MG63 (cell line): ENCODE results near the gene HMGCLL1. TPM values are rescaled to one million over a fixed set of nuclear protein-coding genes. Genes with fewer than 3 reads are reported as not detected.

Experiments
- DNase-seq: peaks from one replicate; pipeline ENCODE4 v3.0.0-alpha.2; 2020
- H3K27me3 ChIP-seq: fragments of 250-450 bp; sonication (Bioruptor Pico); 2 replicates; pipeline ENCODE4 v1.5.1; 2020; ENCODE audit warnings: mild to moderate bottlenecking, moderate library complexity
- H3K36me3 ChIP-seq: fragments of 250-450 bp; sonication (Bioruptor Pico); 2 replicates; pipeline ENCODE4 v1.5.1; 2020; ENCODE audit warnings: mild to moderate bottlenecking, moderate library complexity
- H3K4me3 ChIP-seq: fragments of 250-450 bp; sonication (Bioruptor Pico); 2 replicates; pipeline ENCODE4 v1.5.1; 2020; ENCODE audit warnings: mild to moderate bottlenecking, moderate library complexity
- H3K9me3 ChIP-seq: fragments of 250-450 bp; sonication (Bioruptor Pico); 2 replicates; pipeline ENCODE4 v1.5.1; 2020; ENCODE audit warnings: mild to moderate bottlenecking, moderate library complexity
- total RNA-seq: library from RNA; depleted of rRNA; stranded (reverse); fragments of >200 nt; shearing (Covaris generic); gene quantifications from 2 replicates; pipeline ENCODE4 v1.2.3, GENCODE V29; 2014; ENCODE audit warnings: low replicate concordance

HMGCLL1 gene
- total RNA-seq, 1 experiment from 2014 or later = not detected

GRCh38 chr6:55410674-55411073, 168.3 kb downstream of the HMGCLL1 start:
- no peak for DNase-seq
- no peaks in the 10 kb centered on the region for H3K36me3 ChIP-seq

DNA sequence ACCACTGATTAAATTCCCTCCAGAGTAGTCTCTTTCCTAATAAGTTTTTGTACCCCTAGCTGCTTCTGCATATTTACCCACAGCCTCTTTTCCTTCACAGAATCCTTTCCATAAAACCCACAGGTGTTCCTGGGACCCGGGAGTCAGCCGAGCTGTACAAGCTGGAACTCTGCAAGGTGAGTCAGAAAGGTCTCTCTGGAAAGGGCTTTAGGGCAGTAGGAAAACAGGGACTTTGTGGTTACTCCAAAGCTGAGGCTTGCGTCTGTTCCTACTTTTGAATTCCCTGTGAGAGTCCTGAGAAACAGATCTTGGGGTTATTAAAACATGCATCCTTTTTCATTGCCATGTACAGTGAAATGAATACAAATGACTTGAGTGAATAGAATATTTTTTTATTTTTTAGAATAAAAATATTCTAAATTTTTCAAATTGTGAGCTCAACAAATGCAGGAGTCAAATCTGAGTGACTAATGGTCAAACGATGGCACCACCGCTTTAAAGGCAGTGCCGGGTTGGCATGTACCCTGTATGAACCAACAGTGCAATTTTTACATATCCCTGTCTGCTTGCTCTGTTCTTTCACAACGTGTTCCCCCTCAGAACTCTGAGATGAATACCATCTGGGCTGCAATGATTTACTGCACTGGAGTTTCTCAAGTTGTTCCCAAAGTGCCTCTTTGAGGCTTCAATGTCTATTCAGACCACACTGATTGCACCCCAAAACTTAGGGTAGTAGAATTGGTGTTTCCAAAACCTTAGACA, 173.3 kb downstream of the HMGCLL1 start:
- no peaks in the 10 kb centered on the region for H3K9me3 ChIP-seq
- DNase-seq = no peak
- no peaks in the 10 kb centered on the region for H3K36me3 ChIP-seq
- no peaks in the 10 kb centered on the region for H3K27me3 ChIP-seq
- no peak overlapping the region for H3K4me3 ChIP-seq

More at GRCh38 chr6:55410674-55411073, 168.3 kb downstream of the HMGCLL1 start:
- H3K4me3 ChIP-seq = no peak overlapping the region
- H3K9me3 ChIP-seq = no peaks in the 10 kb centered on the region
- no peaks in the 10 kb centered on the region for H3K27me3 ChIP-seq

DNA sequence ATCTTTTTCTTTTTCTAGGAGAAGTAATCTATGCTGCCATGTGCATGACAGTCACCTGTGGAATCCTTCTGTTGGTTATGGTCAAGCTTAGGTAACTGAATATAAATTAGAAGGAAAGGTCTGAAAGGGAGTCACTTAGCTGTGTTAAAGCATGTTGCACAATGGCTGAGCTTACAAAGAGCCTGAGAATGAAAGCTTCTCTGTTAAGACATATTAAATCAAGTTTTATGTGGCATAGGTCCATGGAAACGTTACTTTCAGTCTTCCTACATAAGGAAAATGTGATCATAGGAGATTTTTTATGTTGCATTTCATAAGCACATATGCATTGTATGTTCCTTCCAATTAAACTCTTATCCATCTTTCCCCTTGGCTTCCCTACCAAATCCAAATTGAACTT, 179.6 kb downstream of the HMGCLL1 start:
- Histone ChIP-seq H3K27me3 (no peaks in the 10 kb centered on the region), H3K9me3 (no peaks in the 10 kb centered on the region), H3K36me3 (no peaks in the 10 kb centered on the region), H3K4me3 (no peak overlapping the region)
- no peak for DNase-seq

DNA sequence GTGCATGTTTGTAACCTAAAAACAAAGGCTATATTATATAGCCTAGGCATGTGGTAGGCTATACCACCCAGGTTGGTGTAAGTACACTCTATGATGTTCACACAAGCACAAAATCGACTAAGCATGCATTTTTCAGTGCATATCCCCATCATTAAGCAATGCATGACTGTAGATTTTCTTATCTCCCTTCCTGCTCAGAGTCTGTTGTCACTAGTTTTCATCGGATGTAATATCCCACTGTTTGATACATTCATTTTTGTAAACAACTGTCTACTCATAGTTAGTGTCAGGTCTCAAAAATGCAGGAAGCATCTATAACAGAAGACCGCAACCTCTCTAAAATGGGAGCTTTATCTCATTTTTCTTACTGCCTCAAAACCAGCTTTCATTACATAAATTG, 181.0 kb downstream of the HMGCLL1 start:
- H3K9me3 ChIP-seq = no peaks in the 10 kb centered on the region
- no peak for DNase-seq
- no peak overlapping the region for H3K4me3 ChIP-seq
- no peaks in the 10 kb centered on the region for H3K36me3 ChIP-seq
- H3K27me3 ChIP-seq = no peaks in the 10 kb centered on the region

DNA sequence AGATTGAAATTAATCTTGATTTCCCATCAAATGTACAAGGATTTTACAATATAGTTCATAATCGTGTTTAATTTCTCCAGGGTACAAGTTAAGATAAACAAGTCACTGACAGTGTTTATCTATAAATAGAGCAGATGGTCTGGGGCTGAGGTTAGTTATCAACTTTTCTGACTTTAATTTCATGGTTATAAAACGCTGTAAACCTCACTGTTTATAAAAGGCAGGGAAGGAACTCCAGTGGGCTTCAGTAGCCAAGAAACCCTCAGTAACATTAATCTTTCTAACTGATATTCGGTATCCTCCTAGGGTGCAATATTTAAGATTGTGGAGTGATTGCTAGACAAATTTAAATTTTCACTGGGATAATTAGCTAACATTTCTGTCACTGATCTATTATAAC, 183.1 kb downstream of the HMGCLL1 start:
- no peak for DNase-seq
- H3K9me3 ChIP-seq = no peaks in the 10 kb centered on the region
- H3K27me3 ChIP-seq = no peaks in the 10 kb centered on the region
- no peaks in the 10 kb centered on the region for H3K36me3 ChIP-seq
- no peak overlapping the region for H3K4me3 ChIP-seq

DNA sequence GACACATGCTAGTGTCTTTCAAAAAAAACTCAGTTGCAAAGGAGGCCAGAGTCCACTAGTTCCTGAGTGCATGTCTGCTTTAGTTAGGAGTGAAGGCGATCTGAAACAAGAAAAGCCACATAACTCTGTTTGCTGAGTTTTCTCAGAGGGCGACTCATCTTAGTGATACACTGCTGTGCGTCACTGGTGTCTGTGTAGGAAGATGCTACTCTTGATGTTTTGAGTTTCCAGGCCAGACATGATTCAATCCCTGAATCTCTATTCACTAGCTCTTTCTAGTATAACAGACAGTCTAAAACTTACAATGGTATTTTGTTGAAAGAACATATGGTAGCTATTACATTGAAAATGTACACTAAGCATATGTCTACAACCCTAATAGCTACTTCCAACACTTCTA, 190.8 kb downstream of the HMGCLL1 start:
- no peak for DNase-seq
- Histone ChIP-seq H3K4me3 (no peak overlapping the region), H3K27me3 (no peaks in the 10 kb centered on the region), H3K36me3 (no peaks in the 10 kb centered on the region), H3K9me3 (no peaks in the 10 kb centered on the region)
